MM.1S (cell line): ENCODE data around the gene DHRS1.

Experiments
- DNase-seq: peaks from one replicate; pipeline ENCODE4 v3.0.0-alpha.2; 2015
- H2AFZ ChIP-seq: fragments of 300-600 bp; sonication (generic); 2 replicates; pipeline ENCODE4 v1.6.0; 2016; ENCODE audit warnings: antibody characterized with exemption, low read length
- H3F3A ChIP-seq: fragments of 300-600 bp; sonication (generic); 2 replicates; pipeline ENCODE4 v1.6.1; 2016; ENCODE audit warnings: mild to moderate bottlenecking, antibody characterized with exemption, low read length, moderate library complexity, mixed read lengths; ENCODE audit not compliant: insufficient read depth
- H3K27ac ChIP-seq: fragments of 300-600 bp; sonication (generic); 2 replicates; pipeline ENCODE4 v1.5.1; 2016; ENCODE audit warnings: mild to moderate bottlenecking, low read length
- H3K27me3 ChIP-seq: fragments of 300-600 bp; sonication (generic); replicated peaks from 2 replicates; pipeline ENCODE4 v1.6.0; 2016; ENCODE audit warnings: low read length; ENCODE audit not compliant: insufficient read depth
- H3K36me3 ChIP-seq: fragments of 300-600 bp; sonication (generic); replicated peaks from 2 replicates; pipeline ENCODE4 v1.6.1; 2016; ENCODE audit warnings: mild to moderate bottlenecking, low read length, mixed read lengths; ENCODE audit not compliant: insufficient read depth
- H3K4me1 ChIP-seq: fragments of 300-600 bp; sonication (generic); 2 replicates; pipeline ENCODE4 v1.6.1; 2016; ENCODE audit warnings: low read length, mixed read lengths
- H3K4me2 ChIP-seq: fragments of 300-600 bp; sonication (generic); 2 replicates; pipeline ENCODE4 v1.6.0; 2016; ENCODE audit warnings: low read depth, low read length
- H3K4me3 ChIP-seq: fragments of 300-600 bp; sonication (generic); 2 replicates; pipeline ENCODE4 v1.5.1; 2016; ENCODE audit warnings: low read length, mixed read lengths
- H3K79me2 ChIP-seq: fragments of 300-600 bp; sonication (generic); 2 replicates; pipeline ENCODE4 v1.6.1; 2016; ENCODE audit warnings: mixed run types, low read length, mixed read lengths
- H3K9ac ChIP-seq: fragments of 300-600 bp; sonication (generic); 2 replicates; pipeline ENCODE4 v1.6.1; 2016; ENCODE audit warnings: low read length, mixed read lengths
- H3K9me2 ChIP-seq: fragments of 300-600 bp; sonication (generic); replicated peaks from 2 replicates; pipeline ENCODE4 v1.6.1; 2016; ENCODE audit warnings: mild to moderate bottlenecking, low read length, mixed read lengths; ENCODE audit not compliant: insufficient read depth
- H3K9me3 ChIP-seq: fragments of 300-600 bp; sonication (generic); replicated peaks from 2 replicates; pipeline ENCODE4 v1.6.1; 2016; ENCODE audit warnings: mild to moderate bottlenecking, low read length, mixed read lengths; ENCODE audit not compliant: insufficient read depth
- H4K20me1 ChIP-seq: fragments of 300-600 bp; sonication (generic); 2 replicates; pipeline ENCODE4 v1.6.1; 2016; ENCODE audit warnings: mild to moderate bottlenecking, low read length, moderate library complexity, mixed read lengths; ENCODE audit not compliant: insufficient read depth
- EZH2 ChIP-seq: fragments of 300-600 bp; sonication (generic); optimal IDR thresholded peaks from 2 replicates; pipeline ENCODE3; 2017; ENCODE audit warnings: low read depth, mild to moderate bottlenecking, antibody characterized with exemption, low read length, mixed read lengths
- EZH2phosphoT487 ChIP-seq: fragments of 300-600 bp; sonication (generic); IDR thresholded peaks from 2 replicates; pipeline ENCODE4 v1.6.1; 2018; ENCODE audit warnings: antibody characterized with exemption, low read length
- TF ChIP-seq, protein P1 (sequence below): fragments of 300-600 bp; sonication (generic); IDR thresholded peaks from 2 replicates; pipeline ENCODE4 v1.5.1; 2016; ENCODE audit warnings: antibody characterized with exemption, low read length, mixed read lengths

The DHRS1 gene

GRCh38 chr14:24321212-24321975 is 21.8 kb upstream of the DHRS1 start:
- peak; percentile 30 for DNase-seq
- Histone ChIP-seq H3K79me2 (no peaks in the 10 kb centered on the region), H3K36me3 (no peaks in the 10 kb centered on the region), H3K9me2 (no peaks in the 10 kb centered on the region), H4K20me1 (no peaks in the 10 kb centered on the region), H3K4me2 (peak overlapping the region; percentile 37; the same call in 1 of the 2 replicates), H3K4me1 (no peaks in the 10 kb centered on the region), H3K9me3 (no peaks in the 10 kb centered on the region), H3K27ac (no peak overlapping the region), H3K27me3 (peaks cover 11% of the 10 kb centered on the region; the same call in 1 of the 2 replicates), H3F3A (no peaks in the 10 kb centered on the region; the same call in 1 of the 2 replicates), H3K9ac (no peak overlapping the region), H3K4me3 (no peak overlapping the region), H2AFZ (no peak overlapping the region)
- TF ChIP-seq EZH2 (no peak), EZH2phosphoT487 (no peak)
- TF ChIP-seq, protein P1, sequence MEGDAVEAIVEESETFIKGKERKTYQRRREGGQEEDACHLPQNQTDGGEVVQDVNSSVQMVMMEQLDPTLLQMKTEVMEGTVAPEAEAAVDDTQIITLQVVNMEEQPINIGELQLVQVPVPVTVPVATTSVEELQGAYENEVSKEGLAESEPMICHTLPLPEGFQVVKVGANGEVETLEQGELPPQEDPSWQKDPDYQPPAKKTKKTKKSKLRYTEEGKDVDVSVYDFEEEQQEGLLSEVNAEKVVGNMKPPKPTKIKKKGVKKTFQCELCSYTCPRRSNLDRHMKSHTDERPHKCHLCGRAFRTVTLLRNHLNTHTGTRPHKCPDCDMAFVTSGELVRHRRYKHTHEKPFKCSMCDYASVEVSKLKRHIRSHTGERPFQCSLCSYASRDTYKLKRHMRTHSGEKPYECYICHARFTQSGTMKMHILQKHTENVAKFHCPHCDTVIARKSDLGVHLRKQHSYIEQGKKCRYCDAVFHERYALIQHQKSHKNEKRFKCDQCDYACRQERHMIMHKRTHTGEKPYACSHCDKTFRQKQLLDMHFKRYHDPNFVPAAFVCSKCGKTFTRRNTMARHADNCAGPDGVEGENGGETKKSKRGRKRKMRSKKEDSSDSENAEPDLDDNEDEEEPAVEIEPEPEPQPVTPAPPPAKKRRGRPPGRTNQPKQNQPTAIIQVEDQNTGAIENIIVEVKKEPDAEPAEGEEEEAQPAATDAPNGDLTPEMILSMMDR, result no peak

DNA sequence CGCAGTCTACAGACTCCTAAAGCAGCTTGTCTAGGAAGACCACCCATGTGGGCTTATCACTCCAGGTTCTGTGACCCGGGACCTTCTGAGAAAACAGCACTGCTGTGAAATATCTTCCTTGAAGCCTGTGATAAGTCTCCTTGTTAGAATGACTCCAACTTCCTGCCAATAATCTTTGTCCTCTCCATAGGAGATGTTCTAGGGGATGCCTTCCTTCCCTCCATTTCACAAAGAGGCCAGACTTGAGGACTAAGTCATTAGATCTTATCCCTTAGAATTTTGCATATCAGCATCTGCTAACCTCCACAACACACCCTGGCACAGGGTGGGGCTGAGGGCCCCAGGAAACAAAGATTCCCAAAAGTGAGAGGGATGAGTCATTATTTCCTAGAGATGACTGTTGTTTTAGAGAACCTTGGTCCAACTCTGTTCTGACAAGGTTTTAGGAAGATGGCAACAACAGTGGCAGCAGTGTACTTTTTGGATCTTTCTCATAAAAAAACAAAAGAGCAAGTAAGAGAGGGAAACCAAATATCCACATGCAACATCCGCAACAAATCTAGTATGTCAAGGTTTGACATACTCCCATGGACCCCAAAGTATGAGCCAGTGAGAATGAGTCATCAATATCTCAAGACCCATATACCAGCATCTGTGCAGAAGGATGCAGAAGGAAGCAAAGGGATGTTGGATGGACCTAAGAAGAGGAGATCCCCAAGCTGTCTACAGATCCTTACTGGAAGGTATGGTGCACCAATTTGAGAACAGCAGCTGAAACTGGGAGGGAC is 17.8 kb upstream of the DHRS1 start:
- Histone ChIP-seq H3K36me3 (no peaks in the 10 kb centered on the region), H3K79me2 (no peaks in the 10 kb centered on the region), H3F3A (no peaks in the 10 kb centered on the region; the same call in 1 of the 2 replicates), H4K20me1 (no peaks in the 10 kb centered on the region), H3K4me1 (peaks cover 10% of the 10 kb centered on the region), H3K27me3 (no peaks in the 10 kb centered on the region; the same call in 1 of the 2 replicates), H3K9me2 (no peaks in the 10 kb centered on the region), H3K27ac (no peak overlapping the region), H3K9ac (no peak overlapping the region), H3K4me3 (no peak overlapping the region), H3K9me3 (no peaks in the 10 kb centered on the region), H2AFZ (no peak overlapping the region), H3K4me2 (no peak overlapping the region)
- TF ChIP-seq EZH2 (no peak), EZH2phosphoT487 (no peak)
- TF ChIP-seq, protein P1, result no peak
- no peak for DNase-seq

GRCh38 chr14:24316597-24316950 is 17.0 kb upstream of the DHRS1 start:
- no peak overlapping the region for H3K27ac ChIP-seq
- no peaks in the 10 kb centered on the region for H3K79me2 ChIP-seq
- DNase-seq, result no peak
- no peak overlapping the region for H3K4me3 ChIP-seq
- no peaks in the 10 kb centered on the region for H3K9me3 ChIP-seq
- H3F3A ChIP-seq, result no peaks in the 10 kb centered on the region; the same call in 1 of the 2 replicates
- H3K9ac ChIP-seq, result no peak overlapping the region
- H3K36me3 ChIP-seq, result no peaks in the 10 kb centered on the region
- H4K20me1 ChIP-seq, result no peaks in the 10 kb centered on the region
- no peak overlapping the region for H3K4me2 ChIP-seq
- H3K27me3 ChIP-seq, result no peaks in the 10 kb centered on the region; the same call in 1 of the 2 replicates
- H3K4me1 ChIP-seq, result peaks cover 17% of the 10 kb centered on the region
- H2AFZ ChIP-seq, result no peak overlapping the region
- no peaks in the 10 kb centered on the region for H3K9me2 ChIP-seq
- TF ChIP-seq, protein P1, result no peak
- TF ChIP-seq EZH2 (no peak), EZH2phosphoT487 (no peak)
